Glomerular visceral epithelial cell (primary cell): ENCODE results near the gene FOXK2.

Experiments used
- DNase-seq: peaks from one replicate; pipeline ENCODE4 v3.0.0-alpha.2; 2016; ENCODE audit errors: extremely low spot score

The FOXK2 gene

GRCh38 chr17:82640036-82640435, 120.5 kb downstream of the FOXK2 start:
- DNase-seq: no peak

- DNase-seq: no peak
Observed at GRCh38 chr17:82642022-82642421, 122.5 kb downstream of the FOXK2 start.

- no peak for DNase-seq
Observed at GRCh38 chr17:82644148-82644547, 124.6 kb downstream of the FOXK2 start.

- DNase-seq: peak; percentile 71
Observed at GRCh38 chr17:82645516-82645915, 126.0 kb downstream of the FOXK2 start.

GRCh38 chr17:82647593-82648164, 128.1 kb downstream of the FOXK2 start:
- peak; percentile 42 for DNase-seq

GRCh38 chr17:82648165-82648668, 128.7 kb downstream of the FOXK2 start, which contains the start of gene WDR45B:
TSS of gene WDR45B (minus strand) at chr17:82648444. CDS start at chr17:82648340, 104 bp downstream.
- peak; percentile 98 for DNase-seq

GRCh38 chr17:82648742-82649331, 129.3 kb downstream of the FOXK2 start:
- DNase-seq: no peak

- no peak for DNase-seq
Observed at GRCh38 chr17:82649501-82650261, 130.1 kb downstream of the FOXK2 start.

- DNase-seq: no peak
Observed at GRCh38 chr17:82650723-82651122, 131.2 kb downstream of the FOXK2 start.

GRCh38 chr17:82653651-82654528, 134.4 kb downstream of the FOXK2 start:
- no peak for DNase-seq
